ENCODE results near the gene PGM2L1. TPM values are rescaled to one million over a fixed set of nuclear protein-coding genes. Genes with fewer than 3 reads are reported as not detected.

PGM2L1 gene
- total and polyA plus RNA-seq, 2 experiments from 2014 or later: 32.6 to 44.4 TPM

GRCh38 chr11:74322667-74323066, 75.6 kb downstream of the PGM2L1 start:
- ATAC-seq (no peak), DNase-seq (ENCODE audit: low spot score) (no peak)
- no peak overlapping the region for H3K4me3 ChIP-seq
- no peaks in the 10 kb centered on the region for H3K79me2 ChIP-seq (replicated peaks; ENCODE audit: insufficient read depth)
- H3K4me3 Mint-ChIP-seq: no peak overlapping the region
- H3F3A ChIP-seq (replicated peaks; ENCODE audit: low read depth): no peaks in the 10 kb centered on the region
- H2AFZ ChIP-seq: no peak overlapping the region
- no peak overlapping the region for H3K27ac ChIP-seq (ENCODE audit: low read depth)
- 0 out of 2 replicates have a peak, but pooled peaks cover 4% of the 10 kb centered on the region for H3K9me2 ChIP-seq (ENCODE audit: insufficient read depth)
- H3K4me1 Mint-ChIP-seq: peaks cover 7% of the 10 kb centered on the region
- no peaks in the 10 kb centered on the region for H4K20me1 ChIP-seq (replicated peaks; ENCODE audit: insufficient read depth)
- H3K27me3 ChIP-seq (ENCODE audit: insufficient read depth): no peaks in the 10 kb centered on the region
- peaks cover 5% of the 10 kb centered on the region for H3K27me3 Mint-ChIP-seq (ENCODE audit: insufficient read depth, low read depth, poor library complexity)
- no peak for TF ChIP-seq REST (IDR thresholded peaks at IDR 0.05; ENCODE audit: unreplicated experiment)
- no peak for TF ChIP-seq ZNF331 (CRISPR knock-in tag; IDR thresholded peaks at IDR 0.05; ENCODE audit: low read depth)
- no peak for TF ChIP-seq CTCF (conservative IDR thresholded peaks at IDR 0.05; ENCODE audit: low read depth in 2 of 2)
- no peak for TF ChIP-seq STAT1 (IDR thresholded peaks at IDR 0.05; ENCODE audit: unreplicated experiment)
- no peak for TF ChIP-seq ZNF114 (CRISPR knock-in tag; IDR thresholded peaks at IDR 0.05)
- no peak for TF ChIP-seq ZNF462 (CRISPR knock-in tag; IDR thresholded peaks at IDR 0.05)
- no peak for TF ChIP-seq CREB1 (CRISPR knock-in tag; IDR thresholded peaks at IDR 0.05; ENCODE audit: low read depth)
- TF ChIP-seq ETS1 (IDR thresholded peaks at IDR 0.05): no peak
- TF ChIP-seq POLR2AphosphoS5 (IDR thresholded peaks at IDR 0.05; ENCODE audit: low read depth): no peak
- no peak for TF ChIP-seq NANOG (IDR thresholded peaks at IDR 0.05; ENCODE audit: borderline replicate concordance)
- no peak for TF ChIP-seq EZH2phosphoT487 (IDR thresholded peaks at IDR 0.05; ENCODE audit: unreplicated experiment)
- no peak for TF ChIP-seq EZH2 (IDR thresholded peaks at IDR 0.05; ENCODE audit: low read depth, unreplicated experiment)
- TF ChIP-seq JUNB (IDR thresholded peaks at IDR 0.05; ENCODE audit: unreplicated experiment): no peak
- H3K4me2 ChIP-seq: no peak overlapping the region
- peaks cover 5% of the 10 kb centered on the region for H3K9me3 Mint-ChIP-seq
- H3K4me1 ChIP-seq (ENCODE audit: insufficient read depth): no peaks in the 10 kb centered on the region
- no peaks in the 10 kb centered on the region for H3K36me3 ChIP-seq (ENCODE audit: insufficient read depth)
- peaks cover 6% of the 10 kb centered on the region for H3K36me3 Mint-ChIP-seq (ENCODE audit: low read depth)
- no peak overlapping the region for H3K27ac Mint-ChIP-seq
